ENCODE data around the gene ACAP3.

GRCh38 chr1:1253972-1254666 is 53.6 kb downstream of the ACAP3 start:
- TF ChIP-seq POLR2A (IDR thresholded peaks at IDR 0.05) (no peak), CTCF (IDR thresholded peaks at IDR 0.05 in 8 of 11, conservative IDR thresholded peaks at IDR 0.05 in 3 of 11) (no peak), POLR2AphosphoS5 (IDR thresholded peaks at IDR 0.05) (peak in 2 of 3 donors; percentile 11 to 53)
